Thyroid gland (tissue), 4 donors: ENCODE measurements around the gene TSPO. TPM values are rescaled to one million over a fixed set of nuclear protein-coding genes. Genes with fewer than 3 reads are reported as not detected.
A peak's percentile ranks its signal among the peaks of the same experiment; 100 is the strongest.

Source experiments
- DNase-seq, 2 donors: peaks; one replicate each; pipeline ENCODE4 v3.0.0-alpha.2; 2019
- H3K27ac ChIP-seq, 3 donors: fragments of 200-600 bp; sonication (generic); 1 replicate in 2 of 3; 2 replicates in 1 of 3; pipeline ENCODE4 v1.5.1; 2016 to 2019; ENCODE audit warnings: mild to moderate bottlenecking in 1 of 3, moderate library complexity in 1 of 3
- H3K27me3 ChIP-seq: fragments of 200-600 bp; sonication (generic); one replicate; pipeline ENCODE4 v1.5.1; 2019
- H3K36me3 ChIP-seq, 2 donors: fragments of 200-600 bp; sonication (generic); one replicate each; pipeline ENCODE4 v1.5.1; 2016 to 2019
- H3K4me1 ChIP-seq, 2 donors: fragments of 200-600 bp; sonication (generic); one replicate each; pipeline ENCODE4 v1.5.1; 2017 to 2019
- H3K4me3 ChIP-seq, 3 donors: fragments of 200-600 bp; sonication (generic); replicated peaks in 1 of 3; 1 replicate in 2 of 3; 2 replicates in 1 of 3; pipeline ENCODE4 v1.5.1; 2016; ENCODE audit warnings: mild to moderate bottlenecking in 1 of 3
- H3K9me3 ChIP-seq: fragments of 200-600 bp; sonication (generic); one replicate; pipeline ENCODE4 v1.5.1; 2017
- POLR2A ChIP-seq, 2 donors: fragments of 450-650 bp; IDR thresholded peaks; one replicate each; pipeline ENCODE4 v1.6.1; 2017; ENCODE audit warnings: antibody characterized with exemption in 2 of 2, mild to moderate bottlenecking in 2 of 2, moderate library complexity in 1 of 2
- WGBS, 2 donors: methylation state at CpG; one replicate each; pipeline ENCODE4 v1.1.5; 2017; 5-methylcytosine and 5-hydroxymethylcytosine counted together
- intact Hi-C: fragments of 100-400 bp; cut with DNase I; formaldehyde crosslinking; loops from one replicate; pipeline ENCODE4 v1.15.1; 2023
- total RNA-seq, 4 donors: library from RNA; depleted of rRNA; stranded (reverse); fragments of >200 nt; gene quantifications; one replicate each; pipeline ENCODE4 v1.2.3, GENCODE V29; 2016
- TF ChIP-seq, protein P1 (sequence below), 6 experiments: fragments of 200-600 bp in 3 of 6; fragments of 450-650 bp in 3 of 6; sonication (generic) in 3 of 6; IDR thresholded peaks; one replicate each; pipeline ENCODE4 v1.5.1; 2016 to 2019; ENCODE audit warnings: antibody characterized with exemption in 6 of 6, mild to moderate bottlenecking in 2 of 6, inconsistent platforms in 1 of 6, moderate library complexity in 1 of 6

TSPO gene
- total RNA-seq, 4 donors from 2014 or later, result 87.4 to 234 (median 170) TPM

DNA sequence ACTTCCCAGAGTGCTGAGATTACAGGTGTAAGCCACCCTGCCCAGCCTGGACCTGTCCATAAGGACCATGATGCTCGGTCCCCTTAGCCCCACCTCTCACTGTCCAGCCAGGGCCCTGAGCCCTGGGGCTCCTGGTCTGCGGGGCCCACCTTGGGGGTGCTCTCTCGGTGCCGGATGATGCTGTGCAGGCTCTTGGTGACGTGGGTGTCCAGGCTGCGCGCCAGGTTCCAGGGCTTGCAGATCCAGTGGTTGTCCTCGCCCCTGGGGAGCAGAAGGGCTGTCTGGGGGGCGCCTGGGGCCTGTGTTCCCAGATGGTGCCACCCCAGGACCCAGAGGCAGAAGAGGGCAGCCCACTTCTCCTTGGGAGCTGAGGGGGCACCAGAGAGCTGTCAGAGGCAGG, 22.2 kb downstream of the TSPO start:
- no peak for TF ChIP-seq POLR2A (IDR thresholded peaks at IDR 0.05)
- H3K36me3 ChIP-seq, result peaks cover 21 to 27% of the 10 kb centered on the region in 2 donors
- no peak overlapping the region for H3K27ac ChIP-seq
- DNase-seq, result no peak
- H3K4me1 ChIP-seq, result no peaks in the 10 kb centered on the region
- no peak overlapping the region for H3K4me3 ChIP-seq
- intact Hi-C loops, result no loop called here
- H3K27me3 ChIP-seq, result no peaks in the 10 kb centered on the region
- H3K9me3 ChIP-seq, result no peaks in the 10 kb centered on the region
- 89 to 100% methylated on average over 1 to 4 of the region's 9 CpGs for WGBS, 2 donors

DNA sequence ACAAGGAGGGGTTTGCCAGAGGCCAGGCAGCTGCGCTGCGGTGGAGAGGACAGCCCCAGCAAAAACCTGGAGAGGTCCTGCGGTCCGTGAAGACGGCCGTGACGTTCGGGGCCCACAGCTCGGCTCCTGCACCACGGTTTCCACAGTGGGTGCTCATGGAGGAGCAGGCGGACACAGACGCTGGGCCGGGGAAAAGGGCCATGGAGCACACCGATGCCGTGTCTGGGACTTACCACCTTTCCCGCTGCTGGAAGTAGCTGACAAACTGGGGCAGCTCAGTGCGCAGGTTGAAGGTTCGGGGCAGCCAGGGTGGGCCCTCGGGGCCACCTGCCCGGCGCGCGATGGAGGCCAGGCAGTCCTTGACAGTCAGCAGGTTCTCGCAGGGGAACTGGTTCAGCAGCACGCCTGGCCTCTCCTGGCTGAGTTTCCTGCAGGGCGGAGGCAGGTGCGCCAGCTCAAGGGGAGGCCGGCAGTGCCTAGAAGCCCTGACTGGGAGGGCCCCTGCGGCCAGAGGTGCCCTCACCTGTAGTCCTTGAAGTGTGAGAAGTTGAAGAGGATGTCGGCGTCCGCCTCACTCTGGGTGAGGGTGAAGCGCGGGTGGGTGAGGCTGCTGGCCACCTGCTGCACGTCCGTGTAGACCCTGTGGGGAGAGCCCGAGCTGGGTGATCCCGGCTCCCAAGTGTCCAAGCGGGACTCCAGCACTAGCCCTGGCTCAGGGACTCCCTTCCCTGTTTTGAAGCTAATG, 22.8 kb downstream of the TSPO start:
- H3K36me3 ChIP-seq, result peaks cover 21 to 29% of the 10 kb centered on the region in 2 donors
- intact Hi-C loops, result no loop called here
- WGBS, 2 donors, result 92 to 98% methylated on average over 17 to 36 of the region's 39 CpGs

DNA sequence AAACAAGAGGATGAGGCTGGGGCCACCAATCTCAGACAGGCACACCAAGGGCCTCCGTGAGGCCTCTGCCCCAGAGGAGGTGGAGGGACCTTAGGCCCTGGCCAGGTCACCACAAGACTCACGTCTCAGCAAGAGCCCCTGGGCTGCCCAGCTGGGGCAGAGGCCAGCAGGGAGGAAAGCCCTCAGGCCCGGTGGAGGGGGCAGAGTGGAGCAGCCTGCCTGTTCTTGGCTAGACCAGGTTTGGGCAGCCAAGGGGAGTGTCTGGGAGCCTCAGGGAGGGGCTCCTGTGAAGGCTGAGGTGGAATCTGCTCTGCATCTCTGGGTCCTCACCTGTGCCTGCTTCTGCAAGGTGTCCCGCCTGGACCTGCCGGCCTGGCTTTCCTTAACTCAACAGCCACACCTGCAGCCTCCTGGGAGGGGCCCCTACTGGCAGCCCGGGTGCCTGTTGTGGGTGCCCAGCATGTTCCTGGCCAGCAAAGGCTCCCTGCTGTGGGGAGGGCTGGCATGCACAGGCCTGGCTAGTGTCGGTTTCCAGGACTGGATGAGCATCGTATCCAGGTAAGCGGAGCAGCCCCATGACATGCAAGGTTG, 23.7 kb downstream of the TSPO start:
- H3K9me3 ChIP-seq, result no peaks in the 10 kb centered on the region
- H3K4me3 ChIP-seq, result no peak overlapping the region
- H3K36me3 ChIP-seq, result peaks cover 26 to 35% of the 10 kb centered on the region in 2 donors
- no peaks in the 10 kb centered on the region for H3K27me3 ChIP-seq
- no peaks in the 10 kb centered on the region for H3K4me1 ChIP-seq
- 96 to 98% methylated on average over 4 to 7 of the region's 9 CpGs for WGBS, 2 donors
- intact Hi-C loops, result no loop called here
- no peak overlapping the region for H3K27ac ChIP-seq
- no peak for DNase-seq
- TF ChIP-seq POLR2A (IDR thresholded peaks at IDR 0.05), result no peak
- TF ChIP-seq, protein P1, sequence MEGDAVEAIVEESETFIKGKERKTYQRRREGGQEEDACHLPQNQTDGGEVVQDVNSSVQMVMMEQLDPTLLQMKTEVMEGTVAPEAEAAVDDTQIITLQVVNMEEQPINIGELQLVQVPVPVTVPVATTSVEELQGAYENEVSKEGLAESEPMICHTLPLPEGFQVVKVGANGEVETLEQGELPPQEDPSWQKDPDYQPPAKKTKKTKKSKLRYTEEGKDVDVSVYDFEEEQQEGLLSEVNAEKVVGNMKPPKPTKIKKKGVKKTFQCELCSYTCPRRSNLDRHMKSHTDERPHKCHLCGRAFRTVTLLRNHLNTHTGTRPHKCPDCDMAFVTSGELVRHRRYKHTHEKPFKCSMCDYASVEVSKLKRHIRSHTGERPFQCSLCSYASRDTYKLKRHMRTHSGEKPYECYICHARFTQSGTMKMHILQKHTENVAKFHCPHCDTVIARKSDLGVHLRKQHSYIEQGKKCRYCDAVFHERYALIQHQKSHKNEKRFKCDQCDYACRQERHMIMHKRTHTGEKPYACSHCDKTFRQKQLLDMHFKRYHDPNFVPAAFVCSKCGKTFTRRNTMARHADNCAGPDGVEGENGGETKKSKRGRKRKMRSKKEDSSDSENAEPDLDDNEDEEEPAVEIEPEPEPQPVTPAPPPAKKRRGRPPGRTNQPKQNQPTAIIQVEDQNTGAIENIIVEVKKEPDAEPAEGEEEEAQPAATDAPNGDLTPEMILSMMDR (IDR thresholded peaks at IDR 0.05), result no peak

More for the DNA sequence above, 22.8 kb downstream of the TSPO start:
- DNase-seq, result no peak
- H3K27ac ChIP-seq, result no peak overlapping the region
- H3K9me3 ChIP-seq, result no peaks in the 10 kb centered on the region
- TF ChIP-seq, protein P1 (IDR thresholded peaks at IDR 0.05), result no peak
- no peak for TF ChIP-seq POLR2A (IDR thresholded peaks at IDR 0.05)
- H3K27me3 ChIP-seq, result no peaks in the 10 kb centered on the region
- H3K4me3 ChIP-seq, result no peak overlapping the region
- no peaks in the 10 kb centered on the region for H3K4me1 ChIP-seq

DNA sequence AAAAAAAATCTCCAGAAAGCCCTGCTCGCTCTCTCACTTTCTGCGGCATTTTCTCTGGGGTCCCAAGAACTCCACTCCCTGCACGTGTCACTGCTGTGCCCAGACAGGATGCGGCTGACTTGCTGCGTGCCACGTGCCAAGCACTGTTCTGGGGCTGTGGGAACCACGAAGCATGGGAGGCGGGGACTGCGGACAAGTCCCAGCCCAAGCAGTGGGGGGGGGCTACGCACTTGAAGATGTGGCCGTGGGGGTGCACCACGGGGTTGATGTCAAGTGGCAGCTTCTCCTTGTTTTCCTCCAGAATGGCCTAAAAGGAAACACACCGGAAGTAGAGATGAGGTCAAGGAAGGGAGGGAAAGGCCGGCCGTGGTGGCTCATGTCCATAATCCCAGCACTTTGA, 24.7 kb downstream of the TSPO start:
- H3K4me1 ChIP-seq, result no peaks in the 10 kb centered on the region
- TF ChIP-seq, protein P1 (IDR thresholded peaks at IDR 0.05), result no peak
- TF ChIP-seq POLR2A (IDR thresholded peaks at IDR 0.05), result no peak
- H3K36me3 ChIP-seq, result peaks cover 26 to 32% of the 10 kb centered on the region in 2 donors
- intact Hi-C loops, result no loop called here
- no peak for DNase-seq
- 84 to 87% methylated on average over 15 of the region's 15 CpGs for WGBS, 2 donors
- H3K27ac ChIP-seq, result no peak overlapping the region
- H3K9me3 ChIP-seq, result no peaks in the 10 kb centered on the region
- no peak overlapping the region for H3K4me3 ChIP-seq
- no peaks in the 10 kb centered on the region for H3K27me3 ChIP-seq

DNA sequence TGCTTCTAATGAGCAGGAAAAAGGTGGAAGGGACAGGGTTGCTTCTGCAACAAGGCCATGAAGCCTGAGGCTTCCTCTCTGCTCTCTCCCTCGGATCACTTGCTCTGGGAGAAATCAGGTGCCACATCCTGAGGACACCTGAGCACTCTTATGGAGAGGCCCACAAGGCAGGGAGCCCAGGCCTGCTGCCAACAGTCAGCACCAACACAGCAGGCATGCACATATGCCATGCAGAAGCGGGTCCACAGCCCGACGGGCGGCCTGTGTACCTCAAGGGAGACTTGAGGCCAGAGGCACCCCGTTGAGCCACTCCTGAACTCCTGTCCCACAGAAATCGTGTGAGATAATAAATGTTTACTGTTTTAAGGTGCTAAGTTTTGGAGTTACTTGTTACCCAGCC, 26.1 kb downstream of the TSPO start:
- intact Hi-C loops, result no loop called here
- Histone ChIP-seq H3K4me3 (no peak overlapping the region), H3K9me3 (no peaks in the 10 kb centered on the region), H3K4me1 (no peaks in the 10 kb centered on the region), H3K27ac (no peak overlapping the region), H3K27me3 (no peaks in the 10 kb centered on the region), H3K36me3 (peaks cover 21 to 22% of the 10 kb centered on the region in 2 donors)
- peak; percentile 51 to 56 for DNase-seq
- TF ChIP-seq, protein P1 (IDR thresholded peaks at IDR 0.05), result no peak
- 63 to 70% methylated on average over 6 to 7 of the region's 7 CpGs for WGBS, 2 donors
